T47D (cell line): ENCODE data around the gene AXIN1.

ENCODE experiments used
- DNase-seq, 2 experiments: peaks; one replicate each; pipeline versions ENCODE4 v3.0.0 to v3.0.0-alpha.2; 2011 to 2012; ENCODE audit warnings: low read depth in 1 of 2, low spot score in 1 of 2
- JUND ChIP-seq: IDR thresholded peaks from 2 replicates; pipeline ENCODE4 v1.6.1; 2012; ENCODE audit warnings: low read depth
- in situ Hi-C: cut with HindIII; loops from 2 replicates; pipeline ENCODE4 v1.10.0; 2016; ENCODE audit warnings: low sequenced_read_pairs, low pct_unique_long_range_greater_than_20kb

AXIN1 gene

DNA sequence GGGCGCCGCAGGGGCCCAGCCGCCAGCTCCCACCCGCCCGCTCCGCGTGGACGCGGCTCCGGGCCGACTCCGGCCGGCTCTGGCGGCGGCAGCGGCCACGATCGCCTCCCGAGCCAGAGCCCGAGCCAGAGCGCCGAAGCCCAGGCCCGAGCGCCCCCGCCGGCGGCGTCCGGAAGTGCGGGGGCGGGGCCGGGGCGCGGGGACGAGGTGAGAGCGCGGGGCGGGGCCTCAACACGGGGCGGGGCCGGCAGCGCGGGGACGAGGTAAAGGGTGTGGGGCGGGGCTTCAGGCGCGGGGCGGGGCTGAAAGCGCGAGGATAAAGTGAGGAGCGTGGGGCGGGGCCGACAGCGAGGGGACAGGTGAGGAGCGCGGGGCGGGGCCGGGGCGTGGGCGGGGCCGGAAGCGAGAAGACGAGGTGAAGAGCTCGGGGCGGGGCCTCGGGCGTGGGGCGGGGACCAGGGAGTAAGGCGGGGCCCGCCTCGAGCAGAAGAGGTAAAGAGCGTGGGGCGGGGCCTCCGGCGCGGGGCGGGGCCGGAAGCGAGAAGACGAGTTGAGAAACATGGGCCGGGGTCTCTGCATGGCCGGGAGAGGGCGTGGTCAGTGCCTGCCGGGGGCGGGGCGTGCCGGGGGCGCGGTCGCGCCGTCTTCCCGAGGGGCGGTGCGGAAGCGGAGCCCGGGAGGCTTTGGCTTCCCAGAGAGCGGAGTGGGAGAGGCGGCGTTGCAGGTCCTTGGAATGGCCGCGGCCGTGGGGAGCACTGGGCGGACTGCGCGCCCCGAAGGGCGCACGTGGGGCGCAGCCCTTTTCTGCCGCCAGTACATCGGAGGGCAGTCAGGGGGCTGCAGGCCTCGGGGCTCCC is at the start of gene AXIN1:
AXIN1 (minus strand) TSS at position 177 of the 857 bp plus-strand sequence. CDS start 5,698 bp downstream, outside the sequence.
- no peak for TF ChIP-seq JUND
- peak; percentile 90 to 99 for DNase-seq
- in situ Hi-C loops = no loop called here

DNA sequence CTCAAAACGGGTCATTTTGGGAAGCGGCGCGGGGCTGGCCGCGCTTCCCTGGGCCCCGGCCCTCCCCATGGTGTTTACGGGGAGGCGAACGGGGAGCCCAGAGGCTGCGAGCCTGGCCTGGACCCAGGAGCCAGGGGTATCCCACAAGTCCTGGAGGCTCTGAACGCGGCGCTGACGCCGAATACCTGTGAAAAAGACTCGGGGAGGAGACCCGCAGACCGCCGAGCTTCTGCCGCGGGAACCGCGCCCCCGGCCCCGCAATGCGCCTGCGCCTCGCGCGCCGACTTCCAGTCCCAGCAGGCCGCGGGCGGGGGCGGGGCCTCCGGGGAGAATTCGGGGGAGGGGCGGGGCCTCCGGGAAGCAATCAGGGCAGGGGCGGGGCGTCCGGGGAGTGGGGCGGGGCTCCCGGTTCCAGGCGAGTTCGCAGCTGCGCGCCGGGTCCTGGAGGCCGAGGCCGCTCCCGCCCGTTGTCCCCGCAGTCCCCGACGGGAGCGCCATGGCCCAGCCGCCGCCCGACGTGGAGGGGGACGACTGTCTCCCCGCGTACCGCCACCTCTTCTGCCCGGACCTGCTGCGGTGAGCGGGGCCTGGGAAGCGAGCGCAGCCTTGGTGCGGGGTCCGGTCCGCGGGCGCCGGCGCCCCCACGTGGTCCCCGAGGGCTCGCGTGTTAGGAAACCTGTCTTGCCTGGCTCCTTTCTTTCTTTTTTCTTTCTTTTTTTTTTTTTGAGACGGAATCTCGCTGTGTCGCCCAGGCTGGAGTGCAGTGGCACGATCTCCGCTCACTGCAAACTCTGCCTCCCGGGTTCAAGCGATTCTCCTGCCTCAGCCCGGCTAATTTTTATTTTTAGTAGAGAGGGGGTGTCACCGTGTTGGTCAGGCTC is 49.2 kb upstream of the AXIN1 start, which contains the start of gene DECR2:
DECR2 (plus strand) TSS at position 418 of the 881 bp plus-strand sequence; CDS start at position 497, 79 bp downstream.
- TF ChIP-seq JUND = no peak
- peak; percentile 92 to 93 for DNase-seq
- in situ Hi-C loops = no loop called here

GRCh38 chr16:400061-400591 is 47.6 kb upstream of the AXIN1 start:
- in situ Hi-C loops = no loop called here

GRCh38 chr16:399340-400019 is 47.0 kb upstream of the AXIN1 start:
- DNase-seq = no peak
- TF ChIP-seq JUND = no peak
- in situ Hi-C loops = no loop called here

More at GRCh38 chr16:400061-400591, 47.6 kb upstream of the AXIN1 start:
- no peak for DNase-seq
- no peak for TF ChIP-seq JUND

DNA sequence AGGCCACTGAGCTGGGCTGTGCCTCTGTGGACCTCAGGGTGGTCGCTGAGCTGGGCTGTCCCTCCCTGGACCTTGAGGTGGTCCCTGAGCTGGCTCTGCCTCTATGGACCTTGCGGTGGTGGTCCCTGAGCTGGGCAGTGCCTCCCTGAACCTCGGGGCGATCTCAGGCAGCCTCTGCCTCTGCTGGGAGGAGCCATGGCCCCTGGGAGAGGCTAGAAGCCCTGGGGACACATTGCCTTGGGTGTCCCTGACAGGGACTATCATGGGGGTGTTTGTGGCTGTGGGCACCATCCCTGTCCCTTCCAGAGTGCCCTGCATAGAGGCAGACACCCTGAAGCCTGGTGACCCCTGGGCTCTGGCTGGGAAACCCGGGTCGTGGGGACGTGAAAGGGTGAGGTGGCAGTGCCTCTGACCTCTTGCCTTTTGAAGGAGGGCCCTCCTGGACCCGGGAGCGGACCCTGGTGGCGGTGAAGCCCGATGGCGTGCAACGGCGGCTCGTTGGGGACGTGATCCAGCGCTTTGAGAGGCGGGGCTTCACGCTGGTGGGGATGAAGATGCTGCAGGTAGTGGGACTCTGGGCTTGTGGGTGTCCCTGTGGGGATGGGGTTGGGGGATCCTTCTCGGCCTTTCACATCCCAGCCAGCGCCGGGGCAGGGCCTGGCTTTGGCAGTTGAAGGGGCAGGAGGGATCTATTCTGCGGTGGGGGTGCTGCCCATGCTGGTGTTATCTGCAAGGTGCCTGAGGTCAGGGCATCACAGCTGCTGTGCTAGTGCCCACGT is 46.2 kb upstream of the AXIN1 start:
- no peak for TF ChIP-seq JUND
- DNase-seq = no peak
- in situ Hi-C loops = no loop called here

GRCh38 chr16:397736-398332 is 45.3 kb upstream of the AXIN1 start:
- in situ Hi-C loops = no loop called here
- no peak for TF ChIP-seq JUND
- DNase-seq = peak; percentile 85 to 89

GRCh38 chr16:397135-397661 is 44.7 kb upstream of the AXIN1 start, which contains the start of gene NME4:
Gene NME4, plus strand, starts transcription at chr16:397199. Its CDS starts 24 bp downstream, at chr16:397223.
- no peak for TF ChIP-seq JUND
- peak; percentile 46 to 60 for DNase-seq
- in situ Hi-C loops = no loop called here

DNA sequence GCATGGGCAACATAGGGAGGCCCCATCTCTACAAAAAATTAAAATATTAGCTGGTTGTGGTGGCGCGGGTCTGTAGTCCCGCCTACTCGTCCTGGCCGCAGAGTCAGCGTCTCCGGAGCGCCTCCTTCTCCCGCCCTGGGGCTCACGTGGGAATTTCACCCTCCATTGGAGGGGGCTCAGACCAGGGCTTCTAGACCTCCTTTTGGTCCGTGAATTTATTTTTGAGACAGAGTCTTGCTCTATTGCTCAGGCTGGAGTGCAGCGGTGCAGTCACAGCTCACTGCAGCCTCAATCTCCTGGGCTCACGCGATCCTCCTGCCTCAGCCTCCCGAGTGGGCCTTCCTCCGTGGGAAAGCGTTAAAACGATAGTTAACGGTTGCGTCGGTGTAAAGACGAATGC is 44.1 kb upstream of the AXIN1 start:
- no peak for TF ChIP-seq JUND
- in situ Hi-C loops = no loop called here
- no peak for DNase-seq

GRCh38 chr16:396199-396598 is 43.7 kb upstream of the AXIN1 start:
- in situ Hi-C loops = no loop called here
- no peak for TF ChIP-seq JUND

GRCh38 chr16:392450-393030 is 40.0 kb upstream of the AXIN1 start:
- no peak for TF ChIP-seq JUND
- no peak for DNase-seq
- in situ Hi-C loops = no loop called here

More at GRCh38 chr16:396199-396598, 43.7 kb upstream of the AXIN1 start:
- DNase-seq = no peak
